Omental fat pad (tissue), 4 donors: ENCODE measurements around the gene TOR2A. TPM values are rescaled to one million over a fixed set of nuclear protein-coding genes. Genes with fewer than 3 reads are reported as not detected.

Source experiments
- ATAC-seq: fragments of 150-250 bp; one replicate; pipeline ENCODE4 v1.9.1; 2016; ENCODE audit warnings: mild to moderate bottlenecking, moderate library complexity; ENCODE audit not compliant: low FRiP score
- DNase-seq: peaks from one replicate; pipeline ENCODE4 v3.0.0-alpha.2; 2019; ENCODE audit warnings: low spot score
- total RNA-seq, 4 donors: library from RNA; depleted of rRNA; stranded (reverse); fragments of >200 nt; gene quantifications; one replicate each; pipeline ENCODE4 v1.1.0, GENCODE V29; 2016
- TF ChIP-seq, protein P1 (sequence below), 3 donors: fragments of 450-650 bp; IDR thresholded peaks; one replicate each; pipeline ENCODE4 v1.5.1; 2016 to 2017; ENCODE audit warnings: antibody characterized with exemption in 3 of 3, mild to moderate bottlenecking in 3 of 3, moderate library complexity in 2 of 3

Gene TOR2A
- total RNA-seq, 4 donors from 2014 or later = 6.2 to 15.8 (median 11.0) TPM

GRCh38 chr9:127703289-127703946 lies 31.7 kb downstream of the TOR2A start:
- ATAC-seq (no peak), DNase-seq (no peak)
- TF ChIP-seq, protein P1, sequence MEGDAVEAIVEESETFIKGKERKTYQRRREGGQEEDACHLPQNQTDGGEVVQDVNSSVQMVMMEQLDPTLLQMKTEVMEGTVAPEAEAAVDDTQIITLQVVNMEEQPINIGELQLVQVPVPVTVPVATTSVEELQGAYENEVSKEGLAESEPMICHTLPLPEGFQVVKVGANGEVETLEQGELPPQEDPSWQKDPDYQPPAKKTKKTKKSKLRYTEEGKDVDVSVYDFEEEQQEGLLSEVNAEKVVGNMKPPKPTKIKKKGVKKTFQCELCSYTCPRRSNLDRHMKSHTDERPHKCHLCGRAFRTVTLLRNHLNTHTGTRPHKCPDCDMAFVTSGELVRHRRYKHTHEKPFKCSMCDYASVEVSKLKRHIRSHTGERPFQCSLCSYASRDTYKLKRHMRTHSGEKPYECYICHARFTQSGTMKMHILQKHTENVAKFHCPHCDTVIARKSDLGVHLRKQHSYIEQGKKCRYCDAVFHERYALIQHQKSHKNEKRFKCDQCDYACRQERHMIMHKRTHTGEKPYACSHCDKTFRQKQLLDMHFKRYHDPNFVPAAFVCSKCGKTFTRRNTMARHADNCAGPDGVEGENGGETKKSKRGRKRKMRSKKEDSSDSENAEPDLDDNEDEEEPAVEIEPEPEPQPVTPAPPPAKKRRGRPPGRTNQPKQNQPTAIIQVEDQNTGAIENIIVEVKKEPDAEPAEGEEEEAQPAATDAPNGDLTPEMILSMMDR (IDR thresholded peaks at IDR 0.05) = no peak

GRCh38 chr9:127700594-127701255 lies 34.4 kb downstream of the TOR2A start:
- DNase-seq = no peak
- TF ChIP-seq, protein P1 (IDR thresholded peaks at IDR 0.05) = no peak
- ATAC-seq = no peak

GRCh38 chr9:127700140-127700539 lies 35.0 kb downstream of the TOR2A start:
- TF ChIP-seq, protein P1 (IDR thresholded peaks at IDR 0.05) = no peak
- ATAC-seq = no peak
- DNase-seq = no peak

- ATAC-seq = peak; percentile 99
Measured at GRCh38 chr9:127698985-127699670, 36.0 kb downstream of the TOR2A start.

DNA sequence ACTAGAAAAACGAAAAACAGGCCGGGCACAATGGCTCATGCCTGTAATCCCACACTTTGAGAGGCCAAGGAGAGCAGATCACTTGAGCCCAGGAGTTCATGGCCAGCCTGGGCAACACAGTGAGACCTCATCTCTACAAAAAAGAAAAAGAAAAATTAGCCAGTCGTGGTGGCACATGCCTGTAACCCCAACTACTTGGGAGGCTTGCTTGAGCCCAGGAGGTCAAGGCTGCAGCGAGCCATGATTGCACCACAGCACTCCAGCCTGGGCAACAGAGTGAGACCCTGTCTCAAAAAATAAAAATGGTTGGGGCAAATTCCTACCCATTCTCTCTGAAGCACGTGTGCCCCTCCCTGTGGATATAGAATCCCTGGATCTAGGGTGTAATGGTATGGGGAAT lies 36.7 kb downstream of the TOR2A start:
- TF ChIP-seq, protein P1 (IDR thresholded peaks at IDR 0.05) = no peak
- DNase-seq (no peak), ATAC-seq (no peak)

More at GRCh38 chr9:127698985-127699670, 36.0 kb downstream of the TOR2A start:
- TF ChIP-seq, protein P1 (IDR thresholded peaks at IDR 0.05) = no peak
- peak; percentile 92 for DNase-seq

DNA sequence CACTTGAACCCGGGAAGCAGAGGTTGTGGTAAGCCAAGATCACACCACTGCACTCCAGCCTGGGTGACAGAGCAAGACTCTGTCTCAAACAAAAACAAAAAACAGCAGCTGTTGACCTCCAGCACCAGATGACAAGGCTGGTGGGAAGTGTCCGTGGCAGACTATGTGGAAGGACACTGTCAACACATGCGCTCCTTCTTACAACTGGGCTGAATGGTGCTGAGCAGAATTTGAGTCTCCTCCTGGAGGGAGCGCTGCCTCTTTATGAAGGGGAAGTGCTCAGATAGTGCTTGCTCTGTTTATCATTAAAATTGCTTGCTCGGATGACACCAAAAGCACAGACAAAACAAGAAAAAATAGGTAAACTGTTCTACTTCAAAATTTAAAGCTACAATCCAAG lies 37.5 kb downstream of the TOR2A start:
- no peak for DNase-seq
- TF ChIP-seq, protein P1 (IDR thresholded peaks at IDR 0.05) = no peak
- ATAC-seq = no peak
